HL-60/S4 treated with retinoic acid at 250 ng/mL for 4 days and 3 days (cell line): ENCODE results near the gene MAOA.
"Not testable (repeated sequence)": the region's sequence is repeated elsewhere in the genome, so short reads cannot be mapped to it uniquely, and the experiment has no call there.

ENCODE experiments used
- in situ Hi-C: fragments of 300-500 bp; cut with MboI; formaldehyde crosslinking; loops from 2 replicates; pipeline ENCODE4 v1.7.0; 2022; ENCODE audit warnings: low sequenced_read_pairs

The MAOA gene

DNA sequence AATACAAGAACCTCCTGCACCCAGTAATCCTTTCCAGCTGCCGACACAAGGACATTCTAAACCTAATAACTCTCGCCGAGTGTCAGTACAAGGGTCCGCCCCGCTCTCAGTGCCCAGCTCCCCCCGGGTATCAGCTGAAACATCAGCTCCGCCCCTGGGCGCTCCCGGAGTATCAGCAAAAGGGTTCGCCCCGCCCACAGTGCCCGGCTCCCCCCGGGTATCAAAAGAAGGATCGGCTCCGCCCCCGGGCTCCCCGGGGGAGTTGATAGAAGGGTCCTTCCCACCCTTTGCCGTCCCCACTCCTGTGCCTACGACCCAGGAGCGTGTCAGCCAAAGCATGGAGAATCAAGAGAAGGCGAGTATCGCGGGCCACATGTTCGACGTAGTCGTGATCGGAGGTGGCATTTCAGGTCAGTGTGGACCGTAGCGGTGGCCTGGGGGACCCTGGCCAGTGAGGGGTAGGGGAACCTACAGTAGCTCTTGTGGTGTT is at the start of gene MAOA:
Gene MAOA (plus strand): TSS at position 295 of the 490 bp plus-strand sequence. CDS start 43 bp downstream, at position 338.
- in situ Hi-C loops: no loop called here

- in situ Hi-C loops: no loop called here
Observed at GRCh38 chrX:43612400-43612799, 43.7 kb upstream of the MAOA start.

GRCh38 chrX:43615660-43616059 is 40.4 kb upstream of the MAOA start:
- in situ Hi-C loops: no loop called here

- in situ Hi-C loops: no loop called here
Observed at GRCh38 chrX:43618366-43619205, 37.5 kb upstream of the MAOA start.

GRCh38 chrX:43619861-43620260 is 36.2 kb upstream of the MAOA start:
- in situ Hi-C loops: not testable (repeated sequence)

DNA sequence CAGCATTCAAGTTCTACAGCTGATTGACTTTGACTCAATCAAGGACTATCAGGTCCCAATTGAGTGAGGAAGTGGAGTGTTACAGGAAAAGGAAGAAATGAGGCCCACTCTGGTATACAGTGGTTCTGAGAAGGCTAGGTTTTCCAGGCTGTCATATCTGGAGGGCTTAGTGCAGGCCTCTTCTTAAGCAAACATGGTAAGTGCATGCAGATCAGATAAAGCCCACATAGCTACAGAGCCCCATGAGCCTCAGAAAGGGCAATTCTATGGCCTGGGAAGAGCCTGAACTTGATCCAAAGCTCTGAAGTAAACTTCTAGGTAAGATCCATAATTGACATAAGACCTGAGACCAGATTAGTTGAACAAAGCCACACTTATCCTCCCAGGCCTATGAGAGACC is 29.0 kb upstream of the MAOA start:
- in situ Hi-C loops: no loop called here

GRCh38 chrX:43627669-43628068 is 28.4 kb upstream of the MAOA start:
- in situ Hi-C loops: no loop called here

DNA sequence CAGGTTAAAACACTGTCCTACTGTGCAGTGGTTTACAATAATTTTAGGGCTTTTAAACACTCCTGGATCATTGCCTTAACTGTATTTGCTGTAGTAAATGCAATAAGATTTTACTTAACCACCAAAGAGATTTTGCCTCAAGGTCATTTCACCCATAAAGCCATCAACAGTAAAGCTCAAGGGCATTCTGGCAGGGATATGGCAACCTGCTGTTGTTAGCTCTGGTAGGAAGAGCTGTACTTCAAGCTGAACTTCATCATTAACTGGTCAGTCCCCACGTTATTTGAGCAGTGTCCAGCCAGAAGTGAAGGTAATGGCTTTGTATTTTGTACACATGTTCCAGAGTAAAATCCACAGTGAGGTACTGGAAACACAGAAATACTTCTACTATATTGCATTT is 26.9 kb upstream of the MAOA start:
- in situ Hi-C loops: no loop called here

DNA sequence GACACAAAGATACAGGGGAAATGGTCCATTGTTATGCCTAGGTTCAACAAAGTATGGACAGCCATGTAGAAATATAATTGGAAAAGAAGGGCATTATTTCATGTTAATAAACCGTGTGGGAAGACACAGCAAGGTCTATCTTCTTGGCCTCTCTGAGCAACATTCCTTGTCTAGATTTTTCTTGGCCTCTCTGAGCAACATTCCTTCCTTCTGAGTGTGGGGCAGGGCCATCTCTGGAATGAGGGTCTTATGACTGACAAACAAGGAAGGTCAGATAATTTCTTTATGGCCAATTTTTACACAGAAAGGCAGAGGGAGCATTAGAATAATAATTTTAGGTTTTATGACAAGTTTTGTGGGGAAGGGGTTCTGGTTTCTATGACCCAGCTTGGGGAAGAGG is 24.3 kb upstream of the MAOA start:
- in situ Hi-C loops: no loop called here

DNA sequence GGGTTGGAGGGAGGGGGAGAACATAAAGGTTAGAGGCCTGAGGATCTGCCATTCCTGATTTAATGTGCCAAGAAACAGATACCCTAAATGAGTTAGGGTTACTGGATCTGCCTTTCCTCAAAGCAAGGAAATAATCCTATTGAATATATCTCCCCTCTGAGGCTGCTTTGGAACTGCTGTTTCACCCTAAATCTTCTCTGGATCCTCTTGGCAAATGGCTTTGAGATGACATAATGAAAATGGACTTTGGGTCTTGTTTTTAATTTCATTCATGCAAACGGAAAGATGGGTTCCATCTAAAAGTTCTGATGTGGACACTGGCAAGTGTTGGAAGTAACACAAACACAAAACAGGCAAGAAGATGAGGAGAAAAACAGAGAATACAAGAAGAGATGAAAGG is 23.0 kb upstream of the MAOA start:
- in situ Hi-C loops: no loop called here

- in situ Hi-C loops: no loop called here
Observed at GRCh38 chrX:43633757-43634156, 22.3 kb upstream of the MAOA start.

- in situ Hi-C loops: no loop called here
Observed at GRCh38 chrX:43640482-43640881, 15.6 kb upstream of the MAOA start.

GRCh38 chrX:43641691-43642090 is 14.4 kb upstream of the MAOA start:
- in situ Hi-C loops: no loop called here

GRCh38 chrX:43643201-43643600 is 12.9 kb upstream of the MAOA start:
- in situ Hi-C loops: no loop called here

DNA sequence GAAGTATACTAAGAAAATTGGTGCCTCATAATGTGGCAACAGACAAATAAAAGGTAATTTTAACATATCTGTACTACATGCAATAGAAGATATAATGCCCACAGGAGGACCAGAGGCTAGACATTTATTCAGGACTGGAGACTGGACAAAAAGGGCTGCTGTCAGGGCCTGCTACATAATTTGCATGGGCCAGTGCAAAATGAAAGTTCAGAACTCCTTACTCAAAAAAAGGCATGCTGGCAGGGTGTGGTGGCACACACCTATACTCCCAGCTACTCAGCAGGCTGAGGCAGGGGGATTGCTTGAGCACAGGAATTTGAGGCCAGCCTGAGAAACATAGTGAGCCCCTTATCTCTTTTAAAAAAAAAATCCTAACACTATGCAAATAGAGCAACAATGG is 12.4 kb upstream of the MAOA start:
- in situ Hi-C loops: no loop called here

DNA sequence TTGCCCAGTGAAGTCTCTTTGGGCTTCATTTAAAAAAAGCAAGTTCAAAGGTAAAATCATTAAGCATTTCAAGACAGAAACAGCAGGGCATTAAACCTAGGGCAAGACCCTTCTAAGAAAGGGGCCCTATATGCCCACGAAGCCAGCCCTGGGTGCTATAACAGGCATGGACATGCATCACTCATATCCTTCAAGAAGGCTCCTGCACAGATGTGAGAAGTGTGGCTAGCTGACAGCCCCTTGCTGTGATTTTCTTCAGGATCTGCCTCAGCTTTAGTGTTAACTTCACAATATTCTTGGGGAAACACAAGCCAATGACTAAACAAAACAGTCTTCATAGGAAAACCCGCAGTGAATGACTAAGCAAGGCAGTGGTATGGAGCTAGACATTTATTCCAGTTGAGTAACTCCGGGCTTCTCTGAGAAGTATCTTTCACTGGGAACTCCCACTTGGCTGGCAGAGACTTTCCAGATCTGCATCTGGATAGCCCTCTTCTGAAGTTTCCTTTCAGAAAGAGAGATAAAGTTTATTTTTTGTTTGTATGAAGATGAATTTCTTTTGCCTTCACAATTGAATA is 11.9 kb upstream of the MAOA start:
- in situ Hi-C loops: no loop called here

GRCh38 chrX:43646800-43647199 is 9.3 kb upstream of the MAOA start:
- in situ Hi-C loops: no loop called here

- in situ Hi-C loops: no loop called here
Observed at GRCh38 chrX:43654431-43655150, 1.5 kb upstream of the MAOA start.

DNA sequence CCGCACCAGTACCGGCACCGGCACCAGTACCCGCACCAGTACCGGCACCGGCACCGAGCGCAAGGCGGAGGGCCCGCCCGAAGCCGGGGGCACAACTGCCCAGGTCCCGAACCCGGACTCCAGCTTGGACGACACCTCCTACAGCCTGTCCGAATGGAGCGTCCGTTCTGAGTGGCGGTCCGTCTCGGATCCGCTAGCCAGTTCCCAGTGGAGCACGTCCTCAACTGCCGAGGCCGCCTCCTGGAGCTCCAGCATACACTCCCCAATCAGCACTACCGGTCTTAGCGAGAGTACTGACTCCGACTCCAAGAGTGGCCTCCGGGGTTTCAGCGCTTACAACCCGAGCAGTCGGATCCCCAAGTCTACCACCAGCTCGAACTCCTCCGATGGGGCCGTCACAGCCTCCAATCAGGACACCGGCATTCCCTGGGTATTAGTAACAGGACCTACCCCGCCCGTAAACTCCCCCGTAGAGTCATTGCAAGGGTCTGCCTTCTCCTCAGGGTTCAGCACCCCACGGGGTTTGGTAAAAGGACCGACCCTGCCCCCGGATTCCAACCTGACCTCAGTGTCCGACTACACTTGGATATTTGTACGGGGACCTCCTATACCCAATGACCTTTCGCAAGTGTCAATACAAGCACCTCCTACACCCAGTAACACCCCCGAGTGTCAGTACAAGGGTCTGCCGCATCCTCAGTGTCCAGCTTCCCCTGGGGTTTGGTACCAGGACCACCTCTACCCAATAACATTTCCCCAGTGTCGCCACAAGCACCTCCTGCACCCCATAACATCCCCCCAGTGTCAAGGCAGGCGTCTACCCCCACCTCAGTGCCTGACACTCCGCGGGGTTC is 721 bp upstream of the MAOA start:
- in situ Hi-C loops: no loop called here

DNA sequence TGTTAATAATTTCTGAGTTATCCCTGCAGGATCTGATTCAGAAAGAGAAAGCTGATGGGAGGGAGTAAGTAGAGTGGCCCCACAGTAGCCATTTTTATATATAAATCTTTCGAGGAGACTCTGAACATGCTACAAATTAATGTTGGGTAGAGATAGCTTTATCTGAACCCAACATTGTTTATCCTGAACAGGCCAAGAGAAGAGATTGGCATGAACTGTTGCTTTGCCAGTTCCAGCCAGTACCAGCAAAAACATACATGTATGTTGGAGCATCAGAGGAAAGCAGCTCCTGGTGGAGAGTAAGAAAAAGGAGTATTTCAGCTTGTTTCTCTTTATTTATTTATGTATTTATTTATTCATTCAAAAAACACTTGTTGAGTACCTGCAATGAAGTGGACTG is 1.6 kb downstream of the MAOA start:
- in situ Hi-C loops: no loop called here
